Measurements from ENCODE around the gene JOSD2.

Gene JOSD2

DNA sequence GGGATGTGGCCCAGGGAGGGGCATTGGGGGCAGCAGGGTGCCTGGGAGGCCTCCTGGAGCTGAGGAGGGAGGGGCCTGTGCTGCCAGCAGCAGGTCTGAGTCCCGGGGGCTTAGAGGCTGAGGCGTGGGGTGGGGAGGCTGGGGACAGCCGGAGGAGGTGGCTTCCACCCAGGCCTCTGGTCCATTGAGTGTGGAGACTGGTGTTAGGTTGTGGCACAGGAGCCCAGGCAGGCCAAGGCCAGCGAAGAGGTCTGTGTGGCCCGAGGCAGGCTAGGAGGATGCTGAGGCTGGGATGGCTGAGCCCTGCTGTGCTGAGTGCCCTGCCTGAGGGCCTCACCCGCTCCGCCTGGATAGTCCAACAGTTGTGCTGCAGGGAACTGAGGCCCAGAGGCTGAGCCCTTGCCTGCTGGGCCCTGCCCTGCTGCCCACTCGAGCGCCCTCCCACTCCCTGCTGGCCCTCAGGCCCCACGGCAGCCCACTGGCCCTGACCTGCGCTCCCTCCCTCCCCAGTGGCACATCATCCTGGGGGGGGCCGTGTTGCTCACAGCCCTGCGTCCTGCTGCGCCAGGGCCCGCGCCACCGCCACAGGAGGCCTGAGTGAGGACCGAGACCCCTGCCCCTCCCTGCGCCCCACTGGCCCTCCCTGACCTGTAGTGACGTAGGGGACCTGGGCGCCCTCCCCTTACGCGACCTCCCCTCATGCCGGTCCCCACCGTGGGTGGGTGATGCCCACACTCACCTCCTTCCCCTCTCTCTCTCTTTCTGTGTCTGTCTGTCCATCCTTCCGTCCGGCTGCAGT lies 29.4 kb downstream of the JOSD2 start:
- Mint-ChIP-seq H3K27ac (no peak overlapping the region), H3K4me1 (peaks cover 13% of the 10 kb centered on the region), H3K4me3 (no peak overlapping the region), H3K36me3 (ENCODE audit: low read depth) (peaks cover 62% of the 10 kb centered on the region), H3K9me3 (peaks cover 3% of the 10 kb centered on the region), H3K27me3 (ENCODE audit: low read depth) (no peaks in the 10 kb centered on the region)
- TF ChIP-seq, protein P1, sequence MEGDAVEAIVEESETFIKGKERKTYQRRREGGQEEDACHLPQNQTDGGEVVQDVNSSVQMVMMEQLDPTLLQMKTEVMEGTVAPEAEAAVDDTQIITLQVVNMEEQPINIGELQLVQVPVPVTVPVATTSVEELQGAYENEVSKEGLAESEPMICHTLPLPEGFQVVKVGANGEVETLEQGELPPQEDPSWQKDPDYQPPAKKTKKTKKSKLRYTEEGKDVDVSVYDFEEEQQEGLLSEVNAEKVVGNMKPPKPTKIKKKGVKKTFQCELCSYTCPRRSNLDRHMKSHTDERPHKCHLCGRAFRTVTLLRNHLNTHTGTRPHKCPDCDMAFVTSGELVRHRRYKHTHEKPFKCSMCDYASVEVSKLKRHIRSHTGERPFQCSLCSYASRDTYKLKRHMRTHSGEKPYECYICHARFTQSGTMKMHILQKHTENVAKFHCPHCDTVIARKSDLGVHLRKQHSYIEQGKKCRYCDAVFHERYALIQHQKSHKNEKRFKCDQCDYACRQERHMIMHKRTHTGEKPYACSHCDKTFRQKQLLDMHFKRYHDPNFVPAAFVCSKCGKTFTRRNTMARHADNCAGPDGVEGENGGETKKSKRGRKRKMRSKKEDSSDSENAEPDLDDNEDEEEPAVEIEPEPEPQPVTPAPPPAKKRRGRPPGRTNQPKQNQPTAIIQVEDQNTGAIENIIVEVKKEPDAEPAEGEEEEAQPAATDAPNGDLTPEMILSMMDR (IDR thresholded peaks at IDR 0.05; ENCODE audit: unreplicated experiment in 3 of 3): no peak

DNA sequence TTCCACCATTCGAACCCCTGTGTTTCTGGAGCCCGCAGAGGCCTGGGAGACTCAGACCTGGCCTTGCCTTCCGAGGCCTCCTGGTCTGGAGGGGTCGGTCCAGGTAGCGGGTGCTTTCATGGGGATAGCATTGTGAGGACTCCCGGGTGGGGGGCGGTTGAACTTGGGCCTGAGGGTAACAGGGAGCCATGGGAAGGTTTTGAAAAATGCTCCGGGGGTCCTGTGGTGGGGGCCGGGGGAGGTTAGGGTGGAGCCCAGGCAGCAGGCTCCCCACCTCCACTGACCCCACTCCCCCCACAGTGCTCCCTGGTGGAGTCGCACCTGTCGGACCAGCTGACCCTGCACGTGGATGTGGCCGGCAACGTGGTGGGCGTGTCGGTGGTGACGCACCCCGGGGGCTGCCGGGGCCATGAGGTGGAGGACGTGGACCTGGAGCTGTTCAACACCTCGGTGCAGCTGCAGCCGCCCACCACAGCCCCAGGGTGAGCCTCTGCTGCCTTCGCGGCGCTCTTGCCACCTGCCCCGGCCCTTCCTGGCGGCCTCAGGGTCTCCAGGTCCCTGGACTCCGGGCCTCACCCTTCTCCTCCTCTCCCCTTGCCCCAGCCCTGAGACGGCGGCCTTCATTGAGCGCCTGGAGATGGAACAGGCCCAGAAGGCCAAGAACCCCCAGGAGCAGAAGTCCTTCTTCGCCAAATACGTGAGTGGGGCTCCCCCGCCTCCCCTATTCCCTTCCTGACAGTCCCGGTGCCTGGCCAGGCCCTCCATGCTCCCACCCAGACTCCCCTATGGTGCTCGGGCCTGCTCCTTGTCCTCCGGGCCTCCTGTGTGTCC lies 30.5 kb downstream of the JOSD2 start:
- TF ChIP-seq, protein P1 (IDR thresholded peaks at IDR 0.05; ENCODE audit: unreplicated experiment in 3 of 3): no peak
- Mint-ChIP-seq H3K27ac (no peak overlapping the region), H3K9me3 (peaks cover 3% of the 10 kb centered on the region), H3K36me3 (ENCODE audit: low read depth) (peaks cover 57% of the 10 kb centered on the region), H3K27me3 (ENCODE audit: low read depth) (no peaks in the 10 kb centered on the region), H3K4me1 (peaks cover 14% of the 10 kb centered on the region), H3K4me3 (no peak overlapping the region)

DNA sequence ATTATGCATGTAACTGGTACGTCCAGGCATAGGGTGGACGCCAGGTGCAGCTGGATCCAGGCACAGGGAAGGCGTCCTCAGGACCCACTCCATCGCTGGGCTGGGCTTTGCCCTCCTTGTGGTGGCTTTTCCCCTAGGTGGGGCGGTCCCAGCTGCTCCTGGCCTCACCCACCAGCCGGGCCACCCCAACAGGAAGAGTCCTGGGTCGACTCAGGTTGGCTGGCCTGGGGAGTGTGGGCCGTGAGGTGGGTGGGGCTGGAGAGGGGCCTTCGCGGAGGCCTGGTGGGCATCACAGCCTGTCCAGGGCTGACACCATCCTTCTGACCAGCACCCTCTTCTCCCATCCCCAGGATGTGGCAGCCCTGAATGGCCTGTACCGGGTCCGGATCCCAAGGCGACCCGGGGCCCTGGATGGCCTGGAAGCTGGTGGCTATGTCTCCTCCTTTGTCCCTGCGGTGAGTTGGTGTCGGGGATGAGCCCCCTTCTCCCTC lies 31.2 kb downstream of the JOSD2 start:
- TF ChIP-seq, protein P1 (IDR thresholded peaks at IDR 0.05; ENCODE audit: unreplicated experiment in 3 of 3): no peak
- Mint-ChIP-seq H3K27ac (no peak overlapping the region), H3K4me3 (no peak overlapping the region), H3K4me1 (peaks cover 14% of the 10 kb centered on the region), H3K27me3 (ENCODE audit: low read depth) (no peaks in the 10 kb centered on the region), H3K9me3 (peaks cover 3% of the 10 kb centered on the region), H3K36me3 (ENCODE audit: low read depth) (peaks cover 50% of the 10 kb centered on the region)

DNA sequence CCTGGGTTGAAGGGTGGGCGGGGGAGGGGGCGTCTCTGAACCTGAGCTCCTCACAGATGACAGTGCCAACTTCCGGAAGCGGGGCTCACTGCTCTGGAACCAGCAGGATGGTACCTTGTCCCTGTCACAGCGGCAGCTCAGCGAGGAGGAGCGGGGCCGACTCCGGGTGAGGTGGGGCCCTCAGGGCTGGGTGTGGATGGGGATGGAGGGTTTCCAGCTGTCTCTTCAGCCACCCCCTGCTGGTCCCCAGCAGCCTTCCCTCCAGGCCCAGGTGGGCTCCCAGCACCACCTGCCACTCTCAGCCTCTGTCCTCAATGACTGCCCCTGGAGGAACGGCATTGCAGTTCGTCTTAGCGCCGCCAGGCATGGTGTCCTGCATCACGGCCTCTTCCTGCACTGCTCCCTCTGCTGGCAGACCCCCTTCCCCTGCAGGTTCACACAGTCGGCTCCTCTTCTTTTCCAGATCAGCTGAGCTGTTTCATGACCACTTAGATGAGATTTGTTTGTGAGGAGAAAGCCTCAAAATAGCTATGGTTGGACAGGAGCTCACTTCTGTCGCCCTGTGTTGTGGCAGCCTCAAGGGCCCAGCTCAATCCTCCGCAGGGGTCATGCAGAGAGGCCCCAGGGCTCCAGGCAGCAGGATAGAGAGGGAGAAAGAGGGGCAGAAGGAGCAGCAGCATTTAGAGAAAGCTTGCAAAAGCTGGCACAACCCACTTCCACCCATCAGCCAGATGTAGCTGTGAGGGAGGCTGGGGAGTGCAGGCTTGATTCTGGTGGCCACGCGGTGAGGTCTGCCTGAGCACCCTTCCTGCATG lies 31.9 kb downstream of the JOSD2 start:
- TF ChIP-seq, protein P1 (IDR thresholded peaks at IDR 0.05; ENCODE audit: unreplicated experiment in 3 of 3): peak in 2 of 3 experiments; percentile 27
- peaks cover 14% of the 10 kb centered on the region for H3K4me1 Mint-ChIP-seq
- no peaks in the 10 kb centered on the region for H3K27me3 Mint-ChIP-seq (ENCODE audit: low read depth)
- peaks cover 3% of the 10 kb centered on the region for H3K9me3 Mint-ChIP-seq
- peak overlapping the region; percentile 65 to 78 (median 65) for H3K4me3 Mint-ChIP-seq
- peaks cover 47% of the 10 kb centered on the region for H3K36me3 Mint-ChIP-seq (ENCODE audit: low read depth)
- H3K27ac Mint-ChIP-seq: no peak overlapping the region

DNA sequence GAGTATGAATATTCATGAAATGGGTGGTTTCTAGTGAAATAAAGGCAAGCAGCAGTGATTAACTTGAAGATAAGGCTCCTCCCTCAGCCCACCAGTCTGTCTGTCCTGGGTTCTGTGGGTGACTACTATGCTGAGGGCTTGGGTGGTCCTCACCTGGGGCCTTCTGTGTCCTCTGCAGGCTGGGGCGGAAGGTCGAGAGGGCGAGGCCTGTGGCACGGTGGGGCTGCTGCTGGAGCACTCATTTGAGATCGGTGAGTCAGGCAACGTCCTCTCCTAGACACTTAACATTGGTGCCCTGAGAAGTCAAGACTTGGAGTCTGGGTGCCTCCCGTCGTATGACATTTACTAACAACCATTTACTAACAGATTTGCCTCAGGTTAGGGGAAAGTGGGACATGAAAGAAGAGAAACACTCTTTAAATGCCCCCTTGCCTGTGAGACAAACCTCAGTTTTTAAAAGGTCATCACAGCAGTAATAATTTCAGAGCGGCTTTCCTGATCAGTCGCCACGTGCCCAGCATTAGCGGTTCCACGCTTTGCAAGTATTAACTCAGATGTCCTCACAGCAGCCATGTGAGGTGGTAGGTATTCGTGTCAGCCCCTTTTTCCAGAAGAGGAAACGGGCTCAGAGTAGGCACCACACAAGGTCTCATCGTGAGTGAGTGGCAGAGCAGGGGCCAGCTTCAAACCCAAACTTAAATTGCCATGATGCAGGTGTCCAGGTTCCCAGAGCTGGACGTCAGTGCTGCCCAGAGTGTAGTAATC lies 33.1 kb downstream of the JOSD2 start:
- Mint-ChIP-seq H3K27me3 (ENCODE audit: low read depth) (no peaks in the 10 kb centered on the region), H3K36me3 (ENCODE audit: low read depth) (peaks cover 41% of the 10 kb centered on the region), H3K4me1 (peaks cover 14% of the 10 kb centered on the region), H3K9me3 (peaks cover 3% of the 10 kb centered on the region), H3K27ac (peak overlapping the region in 2 of 3 experiments; percentile 0 to 61), H3K4me3 (peak overlapping the region; percentile 97 to 98 (median 98))
- TF ChIP-seq, protein P1 (IDR thresholded peaks at IDR 0.05; ENCODE audit: unreplicated experiment in 3 of 3): no peak

All from nephron (organoid).